LNCaP clone FGC (cell line): ENCODE data around the gene SLC2A2.

ENCODE experiments used
- DNase-seq: peaks from one replicate; pipeline ENCODE4 v3.0.0-alpha.2; 2011; ENCODE audit warnings: low read depth
- H3K4me3 ChIP-seq: 2 replicates; pipeline ENCODE4 v1.5.1; 2011; ENCODE audit warnings: mild to moderate bottlenecking, low read depth, low read length, control low read depth
- CTCF ChIP-seq: IDR thresholded peaks from 2 replicates; pipeline ENCODE4 v1.5.1; 2012; ENCODE audit warnings: mild to moderate bottlenecking; ENCODE audit not compliant: control insufficient read depth, insufficient read depth; ENCODE audit errors: extremely low read depth

SLC2A2 gene

GRCh38 chr3:171013822-171014748, 12.4 kb downstream of the SLC2A2 start:
- no peak for DNase-seq
- no peak for TF ChIP-seq CTCF
- no peak overlapping the region for H3K4me3 ChIP-seq

GRCh38 chr3:171011873-171012336, 14.6 kb downstream of the SLC2A2 start:
- no peak for DNase-seq
- no peak overlapping the region for H3K4me3 ChIP-seq
- TF ChIP-seq CTCF, result no peak

GRCh38 chr3:171011109-171011872, 15.2 kb downstream of the SLC2A2 start:
- no peak overlapping the region for H3K4me3 ChIP-seq
- TF ChIP-seq CTCF, result no peak
- DNase-seq, result no peak

GRCh38 chr3:171007316-171007715, 19.2 kb downstream of the SLC2A2 start:
- no peak for DNase-seq
- no peak for TF ChIP-seq CTCF
- H3K4me3 ChIP-seq, result no peak overlapping the region

GRCh38 chr3:171005648-171006047, 20.9 kb downstream of the SLC2A2 start:
- no peak overlapping the region for H3K4me3 ChIP-seq
- TF ChIP-seq CTCF, result no peak
- no peak for DNase-seq

GRCh38 chr3:171001957-171002694, 24.4 kb downstream of the SLC2A2 start:
- no peak for DNase-seq
- no peak for TF ChIP-seq CTCF
- H3K4me3 ChIP-seq, result no peak overlapping the region
